HG03064 (cell line): ENCODE measurements around the gene TUBA3D.
"Not testable (repeated sequence)": the region's sequence is repeated elsewhere in the genome, so short reads cannot be mapped to it uniquely, and the experiment has no call there.

Experiments used
- ATAC-seq: cut with Tn5 transposase; IDR thresholded peaks from one replicate; pipeline ENCODE4 v1.9.1; 2021; ENCODE audit warnings: low read depth; ENCODE audit not compliant: unreplicated experiment

Gene TUBA3D

GRCh38 chr2:131475831-131476230, at the start of gene TUBA3D:
Gene TUBA3D, plus strand, starts transcription at chr2:131476119. Its CDS starts 81 bp downstream, at chr2:131476200.
- ATAC-seq = no peak

DNA sequence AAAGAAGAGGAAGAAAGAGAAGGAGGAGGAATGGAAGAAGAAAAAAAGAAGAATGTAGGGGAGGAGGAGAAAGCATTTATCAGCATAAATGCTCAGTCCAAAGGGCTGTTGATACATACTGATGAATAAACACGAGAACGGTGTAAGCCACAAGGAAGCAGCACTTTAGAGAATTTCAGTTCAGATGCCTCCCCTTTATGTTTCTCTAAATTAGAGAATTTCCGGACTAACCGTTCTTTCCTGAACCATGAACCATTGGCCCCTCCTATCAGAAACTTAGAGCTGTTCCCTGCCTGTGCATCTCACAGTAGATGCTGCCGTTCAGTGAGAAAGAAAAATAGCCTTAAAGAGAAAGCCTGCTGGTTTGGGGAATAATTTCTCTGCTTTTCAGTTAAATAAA, 49.2 kb upstream of the TUBA3D start:
- no peak for ATAC-seq

GRCh38 chr2:131431336-131431735, 44.6 kb upstream of the TUBA3D start:
- ATAC-seq = no peak

- not testable (repeated sequence) for ATAC-seq
Measured at GRCh38 chr2:131440742-131441468, 35.0 kb upstream of the TUBA3D start.

- not testable (repeated sequence) for ATAC-seq
Measured at GRCh38 chr2:131444736-131445514, 31.0 kb upstream of the TUBA3D start.

GRCh38 chr2:131445515-131445797, 30.5 kb upstream of the TUBA3D start:
- not testable (repeated sequence) for ATAC-seq

DNA sequence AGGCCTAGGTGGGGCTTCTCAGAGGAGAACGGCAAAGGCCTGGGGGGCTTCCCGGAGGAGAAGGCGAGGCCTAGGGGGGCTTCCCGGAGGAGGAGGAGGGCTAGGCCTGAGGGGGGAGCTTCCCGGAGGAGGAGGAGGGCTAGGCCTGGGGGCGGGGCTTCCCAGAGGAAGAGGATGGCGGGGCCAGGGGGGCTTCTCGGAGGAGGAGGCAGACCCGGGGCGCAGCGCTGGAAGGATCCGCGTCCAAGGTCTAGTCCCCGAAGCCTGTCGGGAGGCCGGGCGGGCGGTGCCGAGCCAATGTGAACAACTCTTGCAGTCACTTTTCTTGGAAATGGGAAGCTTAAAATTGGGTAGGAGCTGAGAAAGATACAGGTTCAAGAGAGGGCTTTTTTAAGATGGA, 30.0 kb upstream of the TUBA3D start:
- ATAC-seq = no peak

GRCh38 chr2:131447981-131448380, 27.9 kb upstream of the TUBA3D start:
- not testable (repeated sequence) for ATAC-seq

DNA sequence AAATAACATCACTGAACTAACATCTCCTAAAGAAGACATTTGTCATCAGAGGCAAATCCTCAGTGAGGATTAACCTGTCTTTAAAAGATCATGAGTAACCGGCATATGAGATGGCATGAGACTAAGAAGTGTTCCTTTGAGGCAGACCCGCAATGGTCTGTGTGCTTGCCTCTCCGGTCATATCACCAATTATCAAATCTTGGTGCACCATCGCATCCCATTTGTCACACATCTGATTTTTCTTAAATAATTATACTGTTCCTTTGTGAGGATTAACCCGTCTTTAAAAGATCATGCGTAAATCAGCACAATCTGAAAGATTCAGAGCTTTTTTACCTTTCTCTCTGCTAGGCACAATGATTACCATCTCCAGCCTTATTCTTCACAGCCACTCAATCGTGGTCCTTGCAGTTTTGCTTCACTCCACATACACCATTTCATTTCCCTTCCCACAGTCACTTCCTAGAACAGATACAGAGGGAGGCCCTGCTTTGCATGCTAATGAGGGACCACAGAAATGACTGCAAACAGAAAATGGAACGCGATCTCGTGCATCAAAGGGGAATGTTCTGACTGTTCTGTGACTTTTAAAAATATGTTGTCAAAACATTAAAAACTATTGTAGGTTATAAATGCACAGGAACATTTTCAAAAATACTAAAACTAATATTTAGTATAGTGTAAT, 24.5 kb upstream of the TUBA3D start:
- ATAC-seq = peak; percentile 76

DNA sequence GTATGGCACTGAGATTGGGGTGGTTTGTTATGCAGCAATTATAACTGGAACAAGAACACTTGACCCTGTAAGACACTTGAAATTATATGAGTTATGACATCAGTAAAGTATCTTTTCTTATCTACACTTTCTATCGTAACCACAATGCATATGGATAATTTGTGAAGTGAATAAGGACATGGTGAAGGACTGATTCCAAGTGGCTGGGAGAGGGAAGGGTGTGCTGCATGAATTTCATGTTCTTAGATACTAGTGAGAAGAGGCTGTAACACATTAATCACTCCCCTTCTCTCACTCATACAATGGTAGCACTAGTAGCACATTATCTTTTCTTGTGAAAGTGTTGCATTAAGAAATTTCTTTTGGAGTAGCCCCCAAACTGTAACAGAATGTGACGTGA, 21.0 kb upstream of the TUBA3D start:
- ATAC-seq = not testable (repeated sequence)

- ATAC-seq = not testable (repeated sequence)
Measured at GRCh38 chr2:131467722-131468121, 8.2 kb upstream of the TUBA3D start.

DNA sequence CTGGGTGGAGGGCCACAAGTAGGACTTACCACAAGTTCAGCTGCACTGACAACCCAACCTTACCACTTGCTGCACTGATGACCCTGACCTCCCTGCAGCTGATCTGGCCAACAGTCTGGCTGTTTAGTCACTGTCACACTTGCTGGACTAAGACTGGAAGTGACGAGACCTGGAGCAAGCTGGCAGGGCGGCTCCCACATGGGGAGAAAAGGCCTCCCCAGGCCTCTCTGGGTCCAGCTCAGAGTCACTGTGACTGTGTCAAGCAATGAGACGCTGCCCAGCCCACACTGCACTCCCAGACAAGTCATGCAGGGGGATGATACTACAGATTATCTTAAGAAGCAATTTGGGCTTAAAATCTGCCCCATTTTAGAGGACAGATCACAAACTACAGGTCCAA, 5.0 kb upstream of the TUBA3D start:
- ATAC-seq = not testable (repeated sequence)

DNA sequence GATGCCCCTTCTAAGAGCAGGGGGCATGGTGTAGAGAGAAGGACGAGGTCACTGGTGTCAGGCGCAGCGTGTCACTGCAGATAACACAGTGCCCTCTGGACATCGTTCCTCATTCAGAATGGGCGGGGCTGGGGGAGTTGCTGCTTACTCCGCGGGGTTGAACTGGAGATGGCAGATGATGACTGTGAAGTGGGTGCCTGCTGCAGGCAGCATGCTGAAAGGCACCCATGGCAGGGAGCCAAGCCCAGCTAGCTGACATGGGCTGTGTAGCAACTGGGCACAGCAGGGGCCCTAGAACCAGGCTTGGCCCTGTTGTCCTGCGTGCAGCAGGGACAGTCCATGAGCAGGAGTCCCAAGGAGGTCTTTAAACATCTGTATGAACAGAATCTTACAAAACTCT, 4.3 kb upstream of the TUBA3D start:
- ATAC-seq = not testable (repeated sequence)

GRCh38 chr2:131473266-131473665, 2.7 kb upstream of the TUBA3D start:
- not testable (repeated sequence) for ATAC-seq

DNA sequence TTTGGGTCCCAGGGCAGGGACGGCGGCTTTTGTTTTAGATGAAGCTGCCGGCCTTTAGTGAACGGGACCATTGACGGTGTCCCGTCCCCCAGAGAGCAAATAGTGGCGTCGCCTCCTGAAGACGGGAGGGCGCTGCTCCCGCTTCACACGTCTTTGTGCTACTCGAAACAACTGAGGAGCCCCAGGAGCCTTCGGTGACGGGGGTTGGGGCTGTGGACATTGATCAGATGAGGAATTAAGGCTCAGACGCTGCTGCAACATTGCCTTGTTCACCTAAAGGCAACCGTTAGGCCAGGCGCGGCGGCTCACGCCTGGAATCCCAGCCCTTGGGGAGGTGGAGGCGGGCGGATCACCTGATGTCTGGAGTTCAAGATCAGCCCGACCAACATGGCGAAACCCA, 444 bp downstream of the TUBA3D start:
- not testable (repeated sequence) for ATAC-seq

DNA sequence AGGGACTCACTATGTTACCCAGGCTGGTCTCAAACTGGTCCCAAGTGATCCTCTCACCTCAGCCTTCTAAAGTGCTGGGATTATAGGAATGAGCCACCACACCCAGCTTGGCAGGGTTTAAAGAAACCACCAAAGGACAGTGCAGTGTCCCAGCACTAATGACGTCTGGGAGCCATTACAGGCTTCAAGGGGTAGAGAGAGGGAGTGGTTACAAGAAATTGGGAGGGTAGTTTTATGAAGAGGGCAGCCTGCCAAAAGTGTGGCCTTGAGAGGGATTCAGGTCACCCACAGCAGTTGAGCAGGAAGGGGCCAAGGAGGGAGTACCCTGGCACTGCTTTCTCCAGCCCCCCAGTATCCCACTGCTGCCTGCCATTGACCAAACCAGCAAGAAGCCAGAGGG, 1.3 kb downstream of the TUBA3D start:
- not testable (repeated sequence) for ATAC-seq

- ATAC-seq = not testable (repeated sequence)
Measured at GRCh38 chr2:131478074-131478849, 2.3 kb downstream of the TUBA3D start.

DNA sequence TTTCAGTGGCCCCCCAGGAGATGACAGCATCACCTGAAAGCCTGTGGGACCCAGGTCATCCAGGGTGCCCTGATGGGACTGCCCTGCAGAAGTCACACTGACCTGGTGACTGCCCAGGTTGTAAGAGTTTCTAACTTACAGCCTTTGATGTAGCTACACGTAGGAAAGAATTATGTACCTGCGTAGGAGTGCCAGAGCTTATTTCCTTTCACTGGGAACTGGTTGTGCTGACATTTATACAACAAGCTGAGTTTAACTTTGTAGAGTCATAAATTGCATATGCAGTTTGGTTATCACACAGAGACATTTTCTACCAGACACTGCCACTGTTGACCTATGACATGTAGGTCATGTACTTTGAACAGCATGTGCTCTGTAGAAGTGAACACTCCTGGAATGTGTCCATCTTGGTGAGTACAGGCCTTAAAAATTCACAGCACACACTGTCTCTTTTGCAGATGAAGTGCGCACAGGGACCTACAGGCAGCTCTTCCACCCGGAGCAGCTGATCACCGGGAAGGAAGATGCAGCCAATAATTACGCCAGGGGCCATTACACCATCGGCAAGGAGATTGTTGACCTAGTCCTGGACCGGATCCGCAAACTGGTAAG, 3.0 kb downstream of the TUBA3D start:
- ATAC-seq = not testable (repeated sequence)

GRCh38 chr2:131480351-131480750, 4.4 kb downstream of the TUBA3D start:
- ATAC-seq = not testable (repeated sequence)

DNA sequence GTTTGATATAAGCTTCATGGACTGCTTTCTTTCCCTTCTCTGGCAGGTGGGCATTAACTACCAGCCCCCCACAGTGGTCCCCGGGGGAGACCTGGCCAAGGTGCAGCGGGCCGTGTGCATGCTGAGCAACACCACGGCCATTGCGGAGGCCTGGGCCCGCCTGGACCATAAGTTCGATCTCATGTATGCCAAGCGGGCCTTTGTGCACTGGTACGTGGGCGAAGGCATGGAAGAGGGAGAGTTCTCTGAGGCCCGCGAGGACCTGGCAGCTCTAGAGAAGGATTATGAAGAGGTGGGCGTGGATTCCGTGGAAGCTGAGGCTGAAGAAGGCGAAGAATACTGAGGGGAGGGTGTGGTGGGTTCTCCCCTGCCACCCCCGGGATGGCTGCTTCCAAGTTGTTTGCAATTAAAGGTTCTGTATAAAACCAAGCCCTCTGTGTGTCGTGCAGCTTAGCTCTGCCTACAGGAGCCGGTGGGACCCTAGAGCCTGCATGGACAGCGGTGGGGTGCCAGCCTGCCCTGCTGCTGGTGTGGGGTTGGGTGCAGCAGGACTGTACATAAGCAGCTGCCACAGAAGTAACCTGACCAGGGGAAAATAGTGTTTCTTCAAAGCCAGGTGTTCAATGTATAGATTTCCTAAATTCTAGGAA, 6.7 kb downstream of the TUBA3D start:
- not testable (repeated sequence) for ATAC-seq
